HG02840 (cell line): ENCODE data around the gene NT5DC4.

ENCODE experiments used
- ATAC-seq: cut with Tn5 transposase; IDR thresholded peaks from one replicate; pipeline ENCODE4 v1.9.1; 2021; ENCODE audit warnings: mild to moderate bottlenecking, moderate library complexity, moderate number of reproducible peaks; ENCODE audit not compliant: unreplicated experiment, low FRiP score

The NT5DC4 gene

GRCh38 chr2:112722816-112723546 is 2.2 kb downstream of the NT5DC4 start:
- ATAC-seq = no peak

GRCh38 chr2:112723547-112723940 is 2.7 kb downstream of the NT5DC4 start:
- ATAC-seq = no peak

GRCh38 chr2:112723995-112724394 is 3.2 kb downstream of the NT5DC4 start:
- no peak for ATAC-seq

GRCh38 chr2:112724591-112725525 is 4.0 kb downstream of the NT5DC4 start:
- no peak for ATAC-seq

GRCh38 chr2:112725545-112726457 is 5.0 kb downstream of the NT5DC4 start:
- ATAC-seq = peak; percentile 48

- ATAC-seq = peak; percentile 60
Measured at GRCh38 chr2:112726487-112727190, 5.8 kb downstream of the NT5DC4 start.

- ATAC-seq = no peak
Measured at GRCh38 chr2:112727276-112728028, 6.6 kb downstream of the NT5DC4 start.

- ATAC-seq = no peak
Measured at GRCh38 chr2:112728029-112728362, 7.2 kb downstream of the NT5DC4 start.

- ATAC-seq = no peak
Measured at GRCh38 chr2:112728378-112729175, 7.8 kb downstream of the NT5DC4 start.

- no peak for ATAC-seq
Measured at GRCh38 chr2:112730216-112730615, 9.4 kb downstream of the NT5DC4 start.

- no peak for ATAC-seq
Measured at GRCh38 chr2:112730791-112731190, 10.0 kb downstream of the NT5DC4 start.

GRCh38 chr2:112731479-112731878 is 10.7 kb downstream of the NT5DC4 start:
- ATAC-seq = no peak

- no peak for ATAC-seq
Measured at GRCh38 chr2:112733456-112733855, 12.6 kb downstream of the NT5DC4 start.

GRCh38 chr2:112733871-112734270 is 13.1 kb downstream of the NT5DC4 start:
- ATAC-seq = no peak

- no peak for ATAC-seq
Measured at GRCh38 chr2:112737542-112738232, 16.9 kb downstream of the NT5DC4 start.

- ATAC-seq = no peak
Measured at GRCh38 chr2:112740527-112740926, 19.7 kb downstream of the NT5DC4 start.

GRCh38 chr2:112749755-112750559 is 29.1 kb downstream of the NT5DC4 start:
- ATAC-seq = no peak
